NCI-H1417 (cell line): Measurements from ENCODE around the gene TRPV3.
A peak's percentile ranks its signal among the peaks of the same experiment; 100 is the strongest.

ENCODE experiments used
- DNase-seq, 3 experiments: peaks; one replicate each; lab custom pipeline; 2025; lab: John Stamatoyannopoulos, UW

TRPV3 gene

GRCh38 chr17:3546521-3546920, 11.1 kb downstream of the TRPV3 start:
- DNase-seq = no peak

GRCh38 chr17:3545151-3545550, 12.5 kb downstream of the TRPV3 start:
- DNase-seq = no peak

- DNase-seq = no peak
Observed at GRCh38 chr17:3544365-3544764, 13.2 kb downstream of the TRPV3 start.

- no peak for DNase-seq
Observed at GRCh38 chr17:3543453-3543852, 14.2 kb downstream of the TRPV3 start.

GRCh38 chr17:3542410-3543088, 15.1 kb downstream of the TRPV3 start:
- DNase-seq = no peak

GRCh38 chr17:3539881-3540540, 17.6 kb downstream of the TRPV3 start:
- no peak for DNase-seq

- no peak for DNase-seq
Observed at GRCh38 chr17:3536716-3537115, 20.9 kb downstream of the TRPV3 start.

GRCh38 chr17:3535253-3535995, 22.2 kb downstream of the TRPV3 start:
- DNase-seq = peak in 1 of 3 experiments; percentile 33

- no peak for DNase-seq
Observed at GRCh38 chr17:3534881-3535252, 22.7 kb downstream of the TRPV3 start.

GRCh38 chr17:3533752-3534151, 23.9 kb downstream of the TRPV3 start:
- no peak for DNase-seq

GRCh38 chr17:3532859-3533142, 24.8 kb downstream of the TRPV3 start:
- DNase-seq = no peak

GRCh38 chr17:3532106-3532858, 25.3 kb downstream of the TRPV3 start:
- DNase-seq = no peak

GRCh38 chr17:3531266-3532101, 26.1 kb downstream of the TRPV3 start:
- no peak for DNase-seq

- peak in 1 of 3 experiments; percentile 0 for DNase-seq
Observed at GRCh38 chr17:3529817-3530741, 27.5 kb downstream of the TRPV3 start.

- peak in 2 of 3 experiments; percentile 5 to 6 for DNase-seq
Observed at GRCh38 chr17:3528880-3529511, 28.6 kb downstream of the TRPV3 start.

- DNase-seq = no peak
Observed at GRCh38 chr17:3528403-3528851, 29.2 kb downstream of the TRPV3 start.

GRCh38 chr17:3527896-3528295, 29.7 kb downstream of the TRPV3 start:
- DNase-seq = no peak

GRCh38 chr17:3527468-3527867, 30.1 kb downstream of the TRPV3 start:
- DNase-seq = no peak

- DNase-seq = no peak
Observed at GRCh38 chr17:3526971-3527370, 30.6 kb downstream of the TRPV3 start.

- no peak for DNase-seq
Observed at GRCh38 chr17:3526491-3526890, 31.1 kb downstream of the TRPV3 start.
